Caki2 (cell line): Measurements from ENCODE around the gene TMEM167B. TPM values are rescaled to one million over a fixed set of nuclear protein-coding genes. Genes with fewer than 3 reads are reported as not detected.
A peak's percentile ranks its signal among the peaks of the same experiment; 100 is the strongest.

ENCODE experiments used
- DNase-seq: peaks from one replicate; pipeline ENCODE4 v3.0.0-alpha.2; 2015; ENCODE audit warnings: low read depth
- in situ Hi-C: cut with HindIII; loops from 2 replicates; pipeline ENCODE4 v1.10.0; 2016; ENCODE audit warnings: low sequenced_read_pairs, low pct_unique_long_range_greater_than_20kb, mixed read lengths
- total RNA-seq: library from RNA; depleted of rRNA; stranded (reverse); fragments of >200 nt; shearing (Covaris generic); gene quantifications from 2 replicates; pipeline ENCODE4 v1.2.3, GENCODE V29; 2014; ENCODE audit warnings: low replicate concordance

Gene TMEM167B
- total RNA-seq, 1 experiment from 2014 or later = 15.1 TPM

- in situ Hi-C loops = no loop called here
- DNase-seq = no peak
These were observed 12.2 kb upstream of the TMEM167B start for GRCh38 chr1:109078317-109078716.

- in situ Hi-C loops = no loop called here
- DNase-seq = no peak
These were observed 11.3 kb upstream of the TMEM167B start for GRCh38 chr1:109079240-109079622.

GRCh38 chr1:109080441-109081082, 10.0 kb upstream of the TMEM167B start:
- in situ Hi-C loops = no loop called here
- no peak for DNase-seq

DNA sequence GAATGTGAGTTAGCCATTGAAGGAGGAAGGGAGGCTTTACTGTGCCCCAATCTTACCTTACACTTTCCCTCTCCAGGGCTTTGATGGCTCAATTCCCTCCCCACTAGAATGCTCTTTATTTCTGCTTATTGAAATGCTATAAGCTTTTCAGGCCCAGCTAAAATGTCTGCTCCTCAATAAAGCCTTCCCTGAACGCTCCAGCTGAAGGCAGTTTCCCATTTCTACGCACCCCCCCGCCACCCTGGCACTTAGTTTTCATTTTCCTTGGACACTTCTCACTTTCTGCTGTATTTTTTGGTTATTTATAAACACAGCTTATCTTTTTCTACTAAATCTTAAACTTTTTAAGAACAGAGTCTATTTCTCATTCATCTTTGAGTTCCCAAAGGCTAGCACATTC, 7.1 kb upstream of the TMEM167B start:
- in situ Hi-C loops = no loop called here
- DNase-seq = no peak

- DNase-seq = no peak
- in situ Hi-C loops = no loop called here
These were observed 6.6 kb upstream of the TMEM167B start for GRCh38 chr1:109083923-109084322.

- in situ Hi-C loops = no loop called here
- no peak for DNase-seq
These were observed 5.7 kb upstream of the TMEM167B start for GRCh38 chr1:109084563-109085517.

- in situ Hi-C loops = no loop called here
- peak; percentile 49 for DNase-seq
These were observed 1.1 kb upstream of the TMEM167B start for GRCh38 chr1:109089242-109090015.

GRCh38 chr1:109091078-109091838, 694 bp downstream of the TMEM167B start:
- DNase-seq = no peak
- in situ Hi-C loops = no loop called here

GRCh38 chr1:109091839-109092193, 1.3 kb downstream of the TMEM167B start:
- in situ Hi-C loops = no loop called here
- DNase-seq = peak; percentile 19

GRCh38 chr1:109094377-109094803, 3.8 kb downstream of the TMEM167B start:
- in situ Hi-C loops = no loop called here
- DNase-seq = peak; percentile 52

DNA sequence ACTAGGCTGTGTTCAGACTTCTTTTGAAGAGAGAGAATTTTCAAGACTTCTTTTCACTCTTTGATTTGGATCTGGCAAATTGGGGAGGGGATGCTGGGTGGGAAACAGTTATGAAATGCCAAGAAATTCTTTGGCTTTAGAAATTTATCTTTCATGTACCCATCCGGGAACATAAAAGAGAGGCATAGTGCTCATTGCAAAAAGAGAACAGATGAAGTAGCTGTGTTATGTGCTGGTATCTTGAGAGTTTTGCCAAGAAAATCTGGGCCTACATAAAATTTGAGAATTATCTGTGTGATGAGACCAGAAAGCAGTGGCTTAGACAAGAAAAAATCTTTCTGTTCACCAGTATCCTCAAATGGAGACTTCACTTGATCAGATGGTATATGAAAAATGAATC, 4.3 kb downstream of the TMEM167B start:
- in situ Hi-C loops = no loop called here
- no peak for DNase-seq

GRCh38 chr1:109095631-109096030, 5.1 kb downstream of the TMEM167B start:
- DNase-seq = no peak
- in situ Hi-C loops = no loop called here

DNA sequence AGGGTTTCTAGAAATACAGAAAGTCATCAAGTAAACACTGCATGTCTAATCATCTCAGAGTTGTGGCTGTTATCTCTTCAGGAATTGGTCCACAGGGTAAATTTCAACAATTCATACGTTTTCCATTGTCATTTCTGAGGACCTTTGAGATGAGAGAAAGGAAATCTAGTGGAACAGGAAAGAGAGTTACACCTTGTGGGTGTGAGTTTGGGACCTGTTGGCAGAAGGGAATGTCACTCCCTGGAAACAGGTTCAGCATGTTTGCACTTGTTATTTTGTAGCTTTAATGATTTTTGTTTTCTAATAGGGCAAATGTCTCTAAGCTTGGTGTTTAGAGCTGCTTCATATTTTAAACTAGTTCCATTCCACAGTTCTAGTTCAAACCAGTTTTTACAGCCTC, 5.6 kb downstream of the TMEM167B start:
- in situ Hi-C loops = no loop called here
- DNase-seq = no peak

- peak; percentile 92 for DNase-seq
- in situ Hi-C loops = no loop called here
These were observed 9.6 kb downstream of the TMEM167B start for GRCh38 chr1:109099938-109100773.

- in situ Hi-C loops = no loop called here
These were observed 14.0 kb downstream of the TMEM167B start for GRCh38 chr1:109104364-109105151.

GRCh38 chr1:109105881-109106280, 15.3 kb downstream of the TMEM167B start:
- in situ Hi-C loops = no loop called here
- DNase-seq = no peak

More at GRCh38 chr1:109104364-109105151, 14.0 kb downstream of the TMEM167B start:
- DNase-seq = peak; percentile 17

- no peak for DNase-seq
- in situ Hi-C loops = no loop called here
These were observed 17.2 kb downstream of the TMEM167B start for GRCh38 chr1:109107785-109108184.
